SK-N-SH treated with all-trans-retinoic acid at 6 μM for 48 hours (cell line): ENCODE results near the gene CAMK2A.

Experiments used
- ATAC-seq: fragments of 200-7000 bp; cut with Tn5 transposase; 3 replicates; pipeline ENCODE4 v1.9.1; 2020; ENCODE audit warnings: mild to moderate bottlenecking, moderate library complexity
- ARNTL ChIP-seq: fragments of 450-650 bp; formaldehyde crosslinking; IDR thresholded peaks from 2 replicates; pipeline ENCODE4 v1.5.0; 2020; ENCODE audit warnings: low read depth, mild to moderate bottlenecking, moderate library complexity, borderline replicate concordance
- BACH2 ChIP-seq: fragments of 250-450 bp; sonication (Bioruptor Pico); IDR thresholded peaks from 2 replicates; pipeline ENCODE4 v1.9.0; 2021; ENCODE audit warnings: mild to moderate bottlenecking, borderline replicate concordance
- CSDC2 ChIP-seq: fragments of 250-450 bp; sonication (Bioruptor Pico); IDR thresholded peaks from 2 replicates; pipeline ENCODE4 v1.5.0; 2020; ENCODE audit warnings: mild to moderate bottlenecking, moderate library complexity
- ESRRG ChIP-seq: fragments of 250-450 bp; sonication (Bioruptor Pico); IDR thresholded peaks from 2 replicates; pipeline ENCODE4 v1.6.1; 2021; ENCODE audit warnings: mild to moderate bottlenecking
- ISL1 ChIP-seq: fragments of 250-450 bp; sonication (Bioruptor Pico); IDR thresholded peaks from 2 replicates; pipeline ENCODE4 v2.1.2; 2022; ENCODE audit warnings: mild to moderate bottlenecking, moderate library complexity
- OSR1 ChIP-seq: fragments of 250-450 bp; sonication (Bioruptor Pico); IDR thresholded peaks from 2 replicates; pipeline ENCODE4 v1.8.0; 2022; ENCODE audit warnings: moderate library complexity, mild to moderate bottlenecking, inconsistent platforms
- PPARA ChIP-seq: fragments of 250-450 bp; sonication (Bioruptor Pico); IDR thresholded peaks from 2 replicates; pipeline ENCODE4 v1.5.0; 2020; ENCODE audit warnings: mild to moderate bottlenecking, borderline replicate concordance
- RARB ChIP-seq: fragments of 250-450 bp; sonication (Bioruptor Pico); IDR thresholded peaks from 2 replicates; pipeline ENCODE4 v1.8.0; 2021; ENCODE audit warnings: mild to moderate bottlenecking, moderate library complexity
- SNAI2 ChIP-seq: fragments of 250-450 bp; sonication (Bioruptor Pico); IDR thresholded peaks from 2 replicates; pipeline ENCODE4 v1.5.0; 2020; ENCODE audit warnings: mild to moderate bottlenecking, moderate library complexity
- ZFP3 ChIP-seq: fragments of 250-450 bp; sonication (Bioruptor Pico); IDR thresholded peaks from 2 replicates; pipeline ENCODE4 v1.5.0; 2020; ENCODE audit warnings: mild to moderate bottlenecking, moderate library complexity
- ZFP30 ChIP-seq: fragments of 450-650 bp; formaldehyde crosslinking; IDR thresholded peaks from 2 replicates; pipeline ENCODE4 v1.5.0; 2022; ENCODE audit warnings: mild to moderate bottlenecking, moderate library complexity
- ZNF565 ChIP-seq: fragments of 450-650 bp; formaldehyde crosslinking; conservative IDR thresholded peaks from 2 replicates; pipeline ENCODE4 v1.5.0; 2020; ENCODE audit warnings: low read depth, mild to moderate bottlenecking, moderate library complexity
- ZNF70 ChIP-seq: fragments of 450-650 bp; formaldehyde crosslinking; IDR thresholded peaks from 2 replicates; pipeline ENCODE4 v1.5.0; 2020; ENCODE audit warnings: mild to moderate bottlenecking, moderate library complexity
- ZNF8 ChIP-seq: fragments of 450-650 bp; formaldehyde crosslinking; IDR thresholded peaks from 2 replicates; pipeline ENCODE4 v1.5.0; 2020; ENCODE audit warnings: mild to moderate bottlenecking, moderate library complexity
- TF ChIP-seq, protein P1 (sequence below): fragments of 250-450 bp; sonication (Bioruptor Pico); IDR thresholded peaks from 2 replicates; pipeline ENCODE4 v1.8.0; 2020; ENCODE audit warnings: mild to moderate bottlenecking, moderate library complexity, borderline replicate concordance
- TF ChIP-seq, protein P2 (sequence below): fragments of 250-450 bp; sonication (Bioruptor Pico); IDR thresholded peaks from 2 replicates; pipeline ENCODE4 v1.5.0; 2020; ENCODE audit warnings: mild to moderate bottlenecking, moderate library complexity
- TF ChIP-seq, protein P3 (sequence below): fragments of 250-450 bp; sonication (Bioruptor Pico); IDR thresholded peaks from 2 replicates; pipeline ENCODE4 v1.5.1; 2020; ENCODE audit warnings: low read depth, mild to moderate bottlenecking, moderate library complexity
- TF ChIP-seq, protein P4 (sequence below): fragments of 250-450 bp; sonication (Bioruptor Pico); IDR thresholded peaks from 2 replicates; pipeline ENCODE4 v1.8.0; 2021; ENCODE audit warnings: low read depth, mild to moderate bottlenecking, moderate library complexity, borderline replicate concordance
- TF ChIP-seq, protein P5 (sequence below): fragments of 250-450 bp; sonication (Bioruptor Pico); IDR thresholded peaks from 2 replicates; pipeline ENCODE4 v1.5.1; 2021; ENCODE audit warnings: mild to moderate bottlenecking, moderate library complexity

CAMK2A gene

DNA sequence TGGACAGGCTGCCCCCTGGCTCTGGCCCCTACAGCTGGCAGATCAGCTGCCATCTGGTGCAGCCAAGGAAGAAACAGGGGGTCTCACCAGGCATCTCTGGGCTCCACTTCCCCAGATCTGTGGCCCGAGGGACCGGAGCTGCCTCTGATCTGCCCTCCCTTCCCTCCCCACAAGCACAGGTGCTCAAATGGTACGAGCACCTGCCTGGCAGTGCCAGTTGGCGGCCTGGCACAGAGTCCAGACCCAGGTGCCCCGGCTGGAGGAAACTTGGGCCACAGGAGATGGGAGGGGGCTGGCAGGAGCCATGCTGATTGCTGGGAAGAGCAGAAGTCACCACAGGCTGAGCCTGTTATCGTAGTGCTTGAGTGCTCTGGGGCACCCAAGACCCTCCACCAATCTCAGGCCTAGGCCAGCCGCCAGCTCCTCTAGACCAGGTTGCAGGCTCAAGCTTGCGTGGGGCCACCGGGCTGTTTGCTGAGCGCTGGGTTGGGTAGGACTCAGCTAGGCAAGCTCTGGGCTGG, 5.0 kb upstream of the CAMK2A start (continued):
- TF ChIP-seq, protein P1, sequence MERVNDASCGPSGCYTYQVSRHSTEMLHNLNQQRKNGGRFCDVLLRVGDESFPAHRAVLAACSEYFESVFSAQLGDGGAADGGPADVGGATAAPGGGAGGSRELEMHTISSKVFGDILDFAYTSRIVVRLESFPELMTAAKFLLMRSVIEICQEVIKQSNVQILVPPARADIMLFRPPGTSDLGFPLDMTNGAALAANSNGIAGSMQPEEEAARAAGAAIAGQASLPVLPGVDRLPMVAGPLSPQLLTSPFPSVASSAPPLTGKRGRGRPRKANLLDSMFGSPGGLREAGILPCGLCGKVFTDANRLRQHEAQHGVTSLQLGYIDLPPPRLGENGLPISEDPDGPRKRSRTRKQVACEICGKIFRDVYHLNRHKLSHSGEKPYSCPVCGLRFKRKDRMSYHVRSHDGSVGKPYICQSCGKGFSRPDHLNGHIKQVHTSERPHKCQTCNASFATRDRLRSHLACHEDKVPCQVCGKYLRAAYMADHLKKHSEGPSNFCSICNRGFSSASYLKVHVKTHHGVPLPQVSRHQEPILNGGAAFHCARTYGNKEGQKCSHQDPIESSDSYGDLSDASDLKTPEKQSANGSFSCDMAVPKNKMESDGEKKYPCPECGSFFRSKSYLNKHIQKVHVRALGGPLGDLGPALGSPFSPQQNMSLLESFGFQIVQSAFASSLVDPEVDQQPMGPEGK (CRISPR knock-in tag), result no peak
- TF ChIP-seq ZNF8 (no peak), ARNTL (no peak), ZNF70 (CRISPR knock-in tag) (no peak), ISL1 (CRISPR knock-in tag) (no peak)
- TF ChIP-seq, protein P2, sequence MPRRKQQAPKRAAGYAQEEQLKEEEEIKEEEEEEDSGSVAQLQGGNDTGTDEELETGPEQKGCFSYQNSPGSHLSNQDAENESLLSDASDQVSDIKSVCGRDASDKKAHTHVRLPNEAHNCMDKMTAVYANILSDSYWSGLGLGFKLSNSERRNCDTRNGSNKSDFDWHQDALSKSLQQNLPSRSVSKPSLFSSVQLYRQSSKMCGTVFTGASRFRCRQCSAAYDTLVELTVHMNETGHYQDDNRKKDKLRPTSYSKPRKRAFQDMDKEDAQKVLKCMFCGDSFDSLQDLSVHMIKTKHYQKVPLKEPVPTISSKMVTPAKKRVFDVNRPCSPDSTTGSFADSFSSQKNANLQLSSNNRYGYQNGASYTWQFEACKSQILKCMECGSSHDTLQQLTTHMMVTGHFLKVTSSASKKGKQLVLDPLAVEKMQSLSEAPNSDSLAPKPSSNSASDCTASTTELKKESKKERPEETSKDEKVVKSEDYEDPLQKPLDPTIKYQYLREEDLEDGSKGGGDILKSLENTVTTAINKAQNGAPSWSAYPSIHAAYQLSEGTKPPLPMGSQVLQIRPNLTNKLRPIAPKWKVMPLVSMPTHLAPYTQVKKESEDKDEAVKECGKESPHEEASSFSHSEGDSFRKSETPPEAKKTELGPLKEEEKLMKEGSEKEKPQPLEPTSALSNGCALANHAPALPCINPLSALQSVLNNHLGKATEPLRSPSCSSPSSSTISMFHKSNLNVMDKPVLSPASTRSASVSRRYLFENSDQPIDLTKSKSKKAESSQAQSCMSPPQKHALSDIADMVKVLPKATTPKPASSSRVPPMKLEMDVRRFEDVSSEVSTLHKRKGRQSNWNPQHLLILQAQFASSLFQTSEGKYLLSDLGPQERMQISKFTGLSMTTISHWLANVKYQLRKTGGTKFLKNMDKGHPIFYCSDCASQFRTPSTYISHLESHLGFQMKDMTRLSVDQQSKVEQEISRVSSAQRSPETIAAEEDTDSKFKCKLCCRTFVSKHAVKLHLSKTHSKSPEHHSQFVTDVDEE (CRISPR knock-in tag), result no peak

DNA sequence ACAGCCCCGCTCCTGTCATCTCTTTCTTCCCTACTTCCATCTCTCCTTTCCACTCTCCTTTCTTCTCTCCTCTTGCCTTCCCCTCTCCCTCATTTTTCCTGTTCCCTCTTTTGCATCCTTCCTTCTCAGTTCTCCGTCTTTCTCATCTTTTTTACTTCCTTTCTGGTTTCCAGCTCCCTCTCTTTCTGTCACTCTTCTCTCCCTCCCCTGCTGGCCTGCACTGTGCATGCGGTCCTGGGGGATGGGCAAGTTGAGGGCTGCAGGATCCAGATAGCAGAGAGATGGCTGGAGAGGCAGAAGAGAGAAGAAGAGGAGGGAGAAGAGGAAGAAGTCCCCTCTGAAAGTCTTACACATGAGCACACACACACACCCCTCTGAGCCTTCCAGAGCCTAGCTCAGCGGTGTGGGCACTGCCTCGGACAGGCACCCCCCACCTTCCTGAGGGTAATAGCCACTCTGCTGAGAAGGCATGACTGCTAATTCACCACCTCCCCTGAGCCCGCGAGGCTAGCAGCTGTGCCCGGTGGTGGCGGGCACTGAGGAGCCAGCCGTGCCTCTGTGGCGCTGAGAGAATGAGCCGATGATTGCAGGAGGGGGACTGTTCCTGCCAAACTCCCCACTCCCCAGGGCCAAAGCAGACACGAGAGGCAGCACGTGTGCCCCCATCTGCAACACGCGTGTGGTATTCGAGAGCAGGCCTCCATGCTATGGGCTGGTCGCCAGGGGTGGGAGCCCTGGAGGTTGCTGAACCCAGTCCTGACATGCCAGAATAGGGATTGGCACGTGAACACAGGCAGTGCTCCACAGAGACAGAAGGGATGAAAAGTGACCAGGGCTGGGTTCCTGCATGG, 3.7 kb upstream of the CAMK2A start:
- ATAC-seq, result 0 out of 3 replicates have a peak, but pooled peaks have one; percentile 10
- TF ChIP-seq ESRRG, result no peak
- TF ChIP-seq PPARA (CRISPR knock-in tag), result no peak
- no peak for TF ChIP-seq ZFP3 (CRISPR knock-in tag)
- TF ChIP-seq, protein P3, sequence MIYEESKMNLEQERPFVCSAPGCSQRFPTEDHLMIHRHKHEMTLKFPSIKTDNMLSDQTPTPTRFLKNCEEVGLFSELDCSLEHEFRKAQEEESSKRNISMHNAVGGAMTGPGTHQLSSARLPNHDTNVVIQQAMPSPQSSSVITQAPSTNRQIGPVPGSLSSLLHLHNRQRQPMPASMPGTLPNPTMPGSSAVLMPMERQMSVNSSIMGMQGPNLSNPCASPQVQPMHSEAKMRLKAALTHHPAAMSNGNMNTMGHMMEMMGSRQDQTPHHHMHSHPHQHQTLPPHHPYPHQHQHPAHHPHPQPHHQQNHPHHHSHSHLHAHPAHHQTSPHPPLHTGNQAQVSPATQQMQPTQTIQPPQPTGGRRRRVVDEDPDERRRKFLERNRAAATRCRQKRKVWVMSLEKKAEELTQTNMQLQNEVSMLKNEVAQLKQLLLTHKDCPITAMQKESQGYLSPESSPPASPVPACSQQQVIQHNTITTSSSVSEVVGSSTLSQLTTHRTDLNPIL (CRISPR knock-in tag), result no peak
- no peak for TF ChIP-seq ISL1 (CRISPR knock-in tag)
- TF ChIP-seq, protein P4, sequence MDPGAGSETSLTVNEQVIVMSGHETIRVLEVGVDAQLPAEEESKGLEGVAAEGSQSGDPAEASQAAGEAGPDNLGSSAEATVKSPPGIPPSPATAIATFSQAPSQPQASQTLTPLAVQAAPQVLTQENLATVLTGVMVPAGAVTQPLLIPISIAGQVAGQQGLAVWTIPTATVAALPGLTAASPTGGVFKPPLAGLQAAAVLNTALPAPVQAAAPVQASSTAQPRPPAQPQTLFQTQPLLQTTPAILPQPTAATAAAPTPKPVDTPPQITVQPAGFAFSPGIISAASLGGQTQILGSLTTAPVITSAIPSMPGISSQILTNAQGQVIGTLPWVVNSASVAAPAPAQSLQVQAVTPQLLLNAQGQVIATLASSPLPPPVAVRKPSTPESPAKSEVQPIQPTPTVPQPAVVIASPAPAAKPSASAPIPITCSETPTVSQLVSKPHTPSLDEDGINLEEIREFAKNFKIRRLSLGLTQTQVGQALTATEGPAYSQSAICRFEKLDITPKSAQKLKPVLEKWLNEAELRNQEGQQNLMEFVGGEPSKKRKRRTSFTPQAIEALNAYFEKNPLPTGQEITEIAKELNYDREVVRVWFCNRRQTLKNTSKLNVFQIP (CRISPR knock-in tag), result no peak
- TF ChIP-seq, protein P5, sequence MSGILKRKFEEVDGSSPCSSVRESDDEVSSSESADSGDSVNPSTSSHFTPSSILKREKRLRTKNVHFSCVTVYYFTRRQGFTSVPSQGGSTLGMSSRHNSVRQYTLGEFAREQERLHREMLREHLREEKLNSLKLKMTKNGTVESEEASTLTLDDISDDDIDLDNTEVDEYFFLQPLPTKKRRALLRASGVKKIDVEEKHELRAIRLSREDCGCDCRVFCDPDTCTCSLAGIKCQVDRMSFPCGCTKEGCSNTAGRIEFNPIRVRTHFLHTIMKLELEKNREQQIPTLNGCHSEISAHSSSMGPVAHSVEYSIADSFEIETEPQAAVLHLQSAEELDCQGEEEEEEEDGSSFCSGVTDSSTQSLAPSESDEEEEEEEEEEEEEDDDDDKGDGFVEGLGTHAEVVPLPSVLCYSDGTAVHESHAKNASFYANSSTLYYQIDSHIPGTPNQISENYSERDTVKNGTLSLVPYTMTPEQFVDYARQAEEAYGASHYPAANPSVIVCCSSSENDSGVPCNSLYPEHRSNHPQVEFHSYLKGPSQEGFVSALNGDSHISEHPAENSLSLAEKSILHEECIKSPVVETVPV (CRISPR knock-in tag), result no peak
- no peak for TF ChIP-seq ZNF70 (CRISPR knock-in tag)
- no peak for TF ChIP-seq CSDC2
- TF ChIP-seq OSR1, result no peak
- TF ChIP-seq RARB (CRISPR knock-in tag), result no peak
- no peak for TF ChIP-seq ZNF565 (CRISPR knock-in tag)
- TF ChIP-seq SNAI2 (CRISPR knock-in tag), result no peak
- TF ChIP-seq ZNF8, result no peak
- TF ChIP-seq BACH2 (CRISPR knock-in tag), result no peak
- TF ChIP-seq, all 23 proteins: peak for 0

DNA sequence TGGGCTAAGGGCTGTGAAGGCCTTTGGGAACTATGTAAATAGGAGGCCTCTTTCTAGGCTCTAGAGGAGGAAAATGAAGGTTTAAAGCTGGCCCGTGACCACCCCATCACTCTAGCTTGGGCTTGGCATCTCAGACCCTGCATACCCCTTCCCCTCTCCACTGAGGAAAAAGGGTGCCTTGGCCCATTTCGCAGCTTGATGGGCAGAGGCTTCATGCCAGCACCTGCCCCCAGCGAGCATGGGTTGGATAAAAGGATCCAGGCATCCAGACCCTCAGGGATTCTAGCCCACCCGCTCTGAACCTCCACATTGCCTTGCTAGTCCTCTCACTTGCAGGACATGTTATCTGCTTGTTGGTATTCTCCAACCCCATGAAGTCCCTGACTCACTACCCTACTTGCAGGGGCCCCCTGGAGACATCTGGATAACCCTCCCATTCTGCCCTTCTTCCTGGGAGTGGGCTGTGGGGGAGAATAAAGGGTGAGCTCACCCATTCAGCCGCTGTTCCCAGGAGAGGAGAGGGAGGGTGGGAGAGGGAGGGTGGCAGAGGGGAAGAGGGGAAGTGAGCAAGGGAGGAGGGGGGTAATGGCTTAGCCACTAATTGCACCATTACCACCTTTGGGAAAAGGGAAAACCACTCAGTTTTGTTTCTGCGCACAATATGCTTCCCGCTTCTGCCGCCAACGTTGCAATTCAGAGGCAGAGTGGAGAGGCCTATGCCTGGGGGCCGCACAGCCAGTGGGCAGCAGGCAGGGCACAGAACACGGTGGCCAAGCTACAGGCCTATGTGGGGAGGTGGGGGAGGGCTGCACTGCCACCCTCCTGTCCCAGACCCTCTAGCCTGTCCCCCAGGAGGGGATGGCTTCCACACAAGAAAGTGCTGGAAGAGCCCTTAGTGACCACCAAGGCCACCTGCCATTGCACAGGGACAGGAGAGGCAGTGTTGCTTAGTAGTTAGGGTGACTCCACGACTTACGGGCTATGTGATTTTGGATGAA, 2.1 kb upstream of the CAMK2A start:
- ATAC-seq, result no peak
- no peak for TF ChIP-seq ZFP30
- TF ChIP-seq ZNF70 (CRISPR knock-in tag), result no peak
- TF ChIP-seq, protein P1 (CRISPR knock-in tag), result no peak
- no peak for TF ChIP-seq ZNF565 (CRISPR knock-in tag)
- TF ChIP-seq, protein P2 (CRISPR knock-in tag), result no peak
